NCI-H1930 (cell line): Measurements from ENCODE around the gene PRELID3B.
A peak's percentile ranks its signal among the peaks of the same experiment; 100 is the strongest.
"Not testable (repeated sequence)": the region's sequence is repeated elsewhere in the genome, so short reads cannot be mapped to it uniquely, and the experiment has no call there.

ENCODE experiments used
- DNase-seq, 2 experiments: peaks; one replicate each; lab custom pipeline; 2025; lab: John Stamatoyannopoulos, UW

PRELID3B gene

DNA sequence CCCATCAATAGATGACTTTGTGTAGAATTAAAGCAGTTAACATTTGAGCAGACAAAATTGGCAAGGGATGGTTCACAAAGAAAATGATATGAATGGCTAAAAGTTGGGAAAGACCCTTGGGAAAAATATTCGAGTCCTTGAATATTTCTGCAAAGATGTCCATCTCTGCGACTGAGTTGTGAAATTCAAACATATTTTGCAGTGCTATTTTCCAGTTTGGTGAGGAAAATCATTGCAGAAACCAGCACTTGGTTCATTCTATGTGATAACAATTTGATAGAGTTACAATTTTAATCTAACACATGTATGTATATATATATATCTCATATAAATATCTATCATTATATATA lies 6.1 kb upstream of the PRELID3B start:
- DNase-seq: no peak

DNA sequence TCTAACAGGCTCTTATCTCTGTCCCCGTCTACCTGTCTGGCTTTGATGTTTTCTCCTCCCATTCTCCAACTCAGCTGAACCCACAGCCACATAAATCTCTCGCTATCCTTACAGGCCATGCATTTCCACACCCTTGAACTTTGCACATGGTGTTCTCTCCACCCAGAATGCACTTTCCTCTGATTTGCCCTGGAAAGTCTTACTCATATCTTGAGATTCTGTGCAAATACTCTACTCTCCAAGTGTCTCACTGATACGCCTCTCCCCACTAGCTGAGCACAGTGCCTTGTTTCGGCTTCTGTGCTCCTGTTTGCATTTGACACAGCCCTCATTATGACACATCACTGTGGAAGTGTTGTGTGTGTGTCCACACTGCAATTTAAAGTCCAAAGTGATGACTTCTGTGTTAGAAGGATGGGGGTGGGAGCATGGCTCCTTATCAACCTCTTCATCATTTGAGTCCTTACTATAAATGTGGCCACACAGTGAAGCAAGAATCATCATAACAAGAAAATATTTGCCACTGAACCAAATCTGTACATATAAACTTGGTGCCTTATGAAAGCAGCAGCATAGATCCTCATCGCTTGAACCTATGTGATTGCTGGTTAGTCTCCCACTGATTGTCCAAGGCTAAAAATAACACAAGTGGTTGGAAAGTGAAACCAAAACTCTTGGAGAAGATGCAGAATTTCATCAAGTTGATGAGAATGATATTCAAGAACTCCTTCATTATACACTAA lies 5.5 kb upstream of the PRELID3B start:
- DNase-seq: no peak

DNA sequence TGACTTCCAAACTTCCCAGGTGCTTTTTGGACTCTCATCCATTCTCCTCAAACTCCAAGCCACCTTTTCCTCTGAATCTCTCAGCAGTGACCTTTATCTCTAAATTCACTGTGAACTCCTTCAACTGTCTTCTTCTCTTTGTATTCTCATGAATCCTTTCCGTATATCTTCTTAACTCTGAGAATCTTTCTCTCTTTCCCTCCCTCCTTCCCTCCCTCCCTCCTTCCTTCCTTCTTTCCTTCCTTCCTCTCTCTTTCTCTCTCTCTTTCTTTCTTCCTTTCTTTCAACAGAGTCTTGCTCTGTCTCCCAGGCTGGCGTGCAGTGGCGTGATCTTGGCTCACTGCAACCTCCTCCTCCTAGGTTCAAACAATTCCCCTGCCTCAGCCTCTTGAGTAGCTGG lies 4.3 kb upstream of the PRELID3B start:
- DNase-seq: no peak

DNA sequence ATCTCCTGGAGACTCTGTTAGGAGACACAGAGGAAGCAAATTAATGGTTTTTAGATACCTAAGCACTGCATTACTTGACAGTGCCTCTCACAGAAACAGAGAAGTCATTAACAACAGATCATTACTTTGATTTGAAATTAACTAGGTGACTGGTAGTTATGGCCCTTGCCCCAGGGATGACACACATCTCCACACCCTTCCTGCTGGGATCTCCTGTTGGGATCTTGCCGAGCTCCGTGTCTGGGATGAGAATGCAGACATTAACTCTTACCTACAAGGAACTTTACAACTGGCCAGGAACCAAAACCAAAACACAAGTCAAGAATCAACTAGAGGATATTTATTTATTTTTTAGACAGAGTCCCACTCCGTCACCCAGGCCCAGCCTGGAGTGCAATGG lies 2.2 kb upstream of the PRELID3B start:
- DNase-seq: no peak

DNA sequence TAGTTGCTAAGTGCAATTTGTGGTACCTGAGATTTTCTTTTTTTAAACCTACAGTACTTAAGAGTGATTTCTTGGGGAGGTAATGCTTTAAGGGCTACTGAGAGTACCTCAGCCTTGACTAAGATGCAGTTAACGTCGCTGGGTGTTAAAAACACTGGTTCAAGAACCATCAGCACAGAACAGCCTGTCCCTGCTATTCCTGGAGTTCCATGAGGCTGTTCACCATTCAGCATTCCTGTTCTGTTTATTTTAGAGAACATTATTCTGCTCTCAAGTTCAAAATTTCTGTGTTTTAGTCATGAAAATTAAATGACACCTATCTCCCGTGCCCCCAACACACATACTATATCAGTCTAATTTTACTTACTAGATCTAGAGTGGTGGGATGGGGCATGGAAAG lies 1.7 kb upstream of the PRELID3B start:
- no peak for DNase-seq

DNA sequence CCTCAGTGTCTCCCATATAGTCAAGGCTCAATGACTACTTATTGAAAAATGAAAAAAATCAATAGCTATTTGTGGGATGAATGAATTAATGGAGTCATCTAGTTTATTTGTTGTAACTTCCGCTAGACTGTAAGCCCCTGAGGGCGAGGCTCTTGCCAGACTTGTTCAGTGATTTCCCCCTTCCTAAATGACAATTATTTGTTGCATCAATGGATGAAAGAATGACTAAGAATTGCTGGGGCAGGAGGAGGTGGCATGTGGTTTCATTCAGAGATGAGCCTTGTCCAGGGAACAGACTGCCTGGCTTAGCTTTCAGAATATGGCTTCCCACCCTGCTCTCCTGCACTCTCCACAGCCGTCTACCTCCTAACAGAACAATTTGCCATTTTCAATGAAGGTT lies 1.1 kb upstream of the PRELID3B start:
- no peak for DNase-seq

DNA sequence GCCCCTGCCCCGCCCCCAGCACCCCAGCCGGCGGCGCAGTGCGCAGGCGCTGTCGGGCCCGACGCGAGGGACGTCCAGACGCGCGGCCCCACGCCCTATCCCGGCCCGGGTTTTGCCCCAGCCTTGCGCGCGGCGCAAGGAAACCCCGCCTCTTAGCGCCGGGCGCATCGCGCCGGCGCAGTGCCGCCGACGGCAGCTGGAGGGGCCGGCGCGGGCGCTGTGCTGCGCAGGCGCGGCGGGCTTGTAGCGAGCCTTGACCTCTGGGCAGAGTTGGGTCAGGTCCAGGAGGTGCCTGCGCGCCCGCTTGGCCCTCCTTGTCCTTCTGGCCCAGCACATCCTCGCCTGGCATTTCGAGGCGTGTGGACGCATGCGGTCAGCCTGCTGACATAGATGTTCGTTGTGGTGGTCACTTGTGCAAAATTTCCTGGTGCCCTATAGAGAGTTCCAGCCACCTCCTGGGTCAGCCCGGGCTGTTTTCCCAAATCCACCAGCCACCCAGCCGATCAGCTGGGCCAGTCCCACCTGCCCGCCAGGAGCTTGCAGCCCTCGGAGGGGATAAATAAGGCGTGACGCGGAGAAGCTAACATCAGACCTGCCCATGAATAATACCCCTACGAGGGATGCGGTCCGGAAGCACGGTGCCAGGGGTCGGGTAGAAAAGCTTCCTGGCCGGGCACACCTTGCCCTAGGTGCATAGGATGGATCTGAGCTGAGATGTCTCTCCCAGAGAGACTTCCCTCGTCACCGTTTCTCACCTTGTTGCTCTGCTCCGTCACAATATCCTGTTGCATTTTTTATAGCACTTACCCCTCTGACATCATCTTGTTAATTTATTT lies 428 bp upstream of the PRELID3B start:
- peak; percentile 91 to 97 for DNase-seq

DNA sequence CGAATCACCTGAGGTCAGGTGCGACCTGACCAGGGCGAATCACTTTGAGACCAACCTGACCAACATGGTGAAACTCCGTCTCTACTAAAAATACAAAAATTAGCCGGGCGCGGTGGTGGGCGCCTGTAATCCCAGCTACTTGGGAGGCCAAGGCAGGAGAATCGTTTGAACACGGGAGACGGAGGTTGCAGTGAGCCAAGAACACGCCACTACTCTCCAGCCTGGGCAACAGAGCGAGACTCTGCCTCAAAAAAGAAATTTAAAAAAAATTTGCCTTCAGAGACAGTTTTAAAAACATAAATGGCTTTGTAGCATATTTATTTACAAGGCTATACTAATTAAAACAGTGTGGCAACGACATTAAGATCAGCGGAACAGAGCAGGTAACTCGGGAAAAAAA lies 1.1 kb downstream of the PRELID3B start:
- DNase-seq: not testable (repeated sequence)

DNA sequence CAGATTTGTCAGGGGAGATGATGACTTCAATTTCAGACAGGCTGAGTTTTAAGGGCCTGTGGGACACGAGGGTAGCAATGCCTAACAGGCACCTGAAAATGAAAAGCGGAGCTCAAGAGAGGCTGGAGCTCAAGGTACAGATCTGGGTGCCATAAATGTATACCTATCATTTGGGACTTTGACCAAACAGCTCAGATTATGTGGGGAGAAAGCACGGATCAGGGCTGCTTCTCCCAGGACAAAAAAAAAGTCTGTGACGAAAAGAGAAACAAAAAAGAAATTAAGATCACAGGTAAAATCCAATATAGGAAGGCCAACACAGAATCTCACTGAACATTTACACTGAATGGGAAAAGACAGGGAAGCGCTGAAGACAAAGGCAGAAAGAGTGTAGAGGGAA lies 1.9 kb downstream of the PRELID3B start:
- DNase-seq: no peak

DNA sequence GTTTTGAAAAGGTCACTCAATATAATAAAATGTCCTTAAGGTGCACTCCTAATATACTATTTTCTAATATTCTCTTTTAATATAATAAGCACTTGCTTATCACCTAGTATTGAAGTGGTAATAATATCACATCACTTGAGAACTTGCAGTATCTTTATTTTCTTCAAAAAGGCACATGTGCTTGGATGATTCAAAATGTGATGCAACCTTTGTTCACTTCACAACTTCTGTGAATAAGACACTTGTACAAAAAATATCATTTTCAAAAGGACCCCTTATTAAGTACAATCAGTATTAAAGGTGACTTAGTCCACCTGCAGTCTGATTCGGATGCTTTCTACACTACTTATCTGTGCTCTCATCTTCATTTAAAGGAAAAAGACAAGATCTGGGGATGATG lies 3.4 kb downstream of the PRELID3B start:
- DNase-seq: no peak

DNA sequence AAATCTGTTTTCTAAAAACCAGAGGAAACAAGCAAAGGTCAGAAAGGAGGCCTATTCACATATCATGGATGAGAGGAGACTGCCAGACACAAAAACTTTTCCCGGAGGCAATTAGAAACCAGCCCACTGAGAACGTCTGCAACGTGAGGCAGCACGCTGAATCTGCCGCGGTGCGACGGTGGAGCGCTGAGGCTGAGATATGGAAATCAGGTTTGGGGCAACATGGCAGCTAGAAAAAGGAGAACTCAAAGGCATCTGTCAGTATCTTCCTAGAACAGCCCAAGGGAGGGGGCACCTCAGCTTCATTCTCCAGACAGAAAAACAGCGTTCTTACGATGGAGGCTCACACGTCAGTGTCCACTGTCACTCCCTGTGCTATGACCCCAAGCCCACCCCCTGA lies 5.2 kb downstream of the PRELID3B start:
- DNase-seq: no peak

DNA sequence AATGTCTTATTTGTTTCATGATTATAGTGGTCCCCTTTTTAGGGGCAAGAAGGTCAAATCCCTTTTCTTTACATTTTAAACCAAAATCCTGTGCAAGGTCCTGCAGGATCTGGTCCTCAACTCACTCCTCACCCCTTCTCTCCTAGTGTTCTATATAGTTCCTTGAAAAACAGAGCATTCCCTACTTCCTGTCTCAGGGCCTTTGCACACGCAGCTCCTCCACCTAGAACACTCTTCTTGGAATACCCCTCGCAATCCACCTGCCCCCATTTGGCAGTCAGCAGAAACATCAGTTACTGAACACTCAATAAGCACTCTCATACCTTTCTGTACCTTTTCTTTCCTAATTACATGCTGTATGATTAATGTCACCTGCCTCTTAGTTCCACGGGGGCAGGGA lies 7.2 kb downstream of the PRELID3B start:
- no peak for DNase-seq

DNA sequence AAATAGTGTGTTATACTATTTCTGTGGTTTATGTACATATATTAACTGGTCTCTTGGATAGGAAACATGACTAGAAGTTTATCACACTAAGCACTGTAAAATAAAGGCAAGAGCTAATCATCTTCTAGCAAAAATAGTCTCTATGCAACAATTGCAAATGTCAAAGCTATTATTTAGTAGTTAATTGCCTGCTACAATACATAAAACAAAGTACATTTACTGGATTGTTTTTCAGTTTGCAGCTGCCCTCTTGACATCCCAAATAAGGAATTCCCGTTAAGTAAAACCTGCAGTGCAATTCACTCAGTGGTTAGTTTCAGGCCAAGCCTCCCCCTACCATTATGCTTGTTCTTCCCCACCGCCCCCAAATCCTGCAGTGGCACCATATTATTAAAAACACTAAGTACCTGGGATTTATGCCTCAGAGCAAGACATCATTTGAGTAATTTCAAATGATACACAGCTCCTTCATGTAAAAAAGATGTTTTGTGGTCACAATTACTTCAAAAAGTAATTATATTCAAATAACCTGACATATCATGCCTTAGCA lies 8.9 kb downstream of the PRELID3B start:
- no peak for DNase-seq

DNA sequence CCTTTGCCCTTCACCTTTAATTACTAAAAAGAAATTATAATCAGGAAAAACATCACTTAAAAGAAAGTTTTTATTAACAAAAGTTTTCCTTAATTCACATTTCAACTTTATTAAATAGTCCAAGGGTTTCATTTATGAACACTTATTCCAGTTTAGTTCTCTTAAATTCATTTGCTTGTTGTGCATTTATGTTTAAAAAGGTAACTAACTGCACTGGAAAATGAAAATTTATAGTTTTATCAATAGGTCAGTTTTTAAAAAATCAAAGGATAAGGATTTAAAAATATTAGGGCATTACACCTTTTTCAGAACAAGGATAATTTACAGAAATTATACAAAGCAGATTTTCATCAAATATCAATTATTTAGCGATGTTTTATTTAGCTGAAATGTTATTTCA lies 9.5 kb downstream of the PRELID3B start:
- no peak for DNase-seq

DNA sequence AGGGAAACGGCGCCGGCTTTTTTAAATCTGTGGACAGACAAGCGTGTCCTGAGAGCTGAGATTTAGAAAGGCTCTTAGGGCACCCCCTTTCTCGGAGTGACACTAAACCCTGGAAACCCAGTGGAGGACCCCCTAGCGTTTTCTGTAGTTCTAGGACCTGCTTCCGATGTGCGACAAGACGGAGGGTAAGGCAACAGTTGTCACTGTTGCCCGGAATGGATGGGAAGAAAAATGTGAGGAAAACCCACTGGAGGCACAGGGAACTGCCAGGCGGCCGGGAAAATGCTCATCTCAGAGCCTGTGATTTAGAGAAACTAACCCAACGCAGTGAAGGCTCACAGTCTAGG lies 9.9 kb downstream of the PRELID3B start:
- DNase-seq: peak; percentile 78 to 86

DNA sequence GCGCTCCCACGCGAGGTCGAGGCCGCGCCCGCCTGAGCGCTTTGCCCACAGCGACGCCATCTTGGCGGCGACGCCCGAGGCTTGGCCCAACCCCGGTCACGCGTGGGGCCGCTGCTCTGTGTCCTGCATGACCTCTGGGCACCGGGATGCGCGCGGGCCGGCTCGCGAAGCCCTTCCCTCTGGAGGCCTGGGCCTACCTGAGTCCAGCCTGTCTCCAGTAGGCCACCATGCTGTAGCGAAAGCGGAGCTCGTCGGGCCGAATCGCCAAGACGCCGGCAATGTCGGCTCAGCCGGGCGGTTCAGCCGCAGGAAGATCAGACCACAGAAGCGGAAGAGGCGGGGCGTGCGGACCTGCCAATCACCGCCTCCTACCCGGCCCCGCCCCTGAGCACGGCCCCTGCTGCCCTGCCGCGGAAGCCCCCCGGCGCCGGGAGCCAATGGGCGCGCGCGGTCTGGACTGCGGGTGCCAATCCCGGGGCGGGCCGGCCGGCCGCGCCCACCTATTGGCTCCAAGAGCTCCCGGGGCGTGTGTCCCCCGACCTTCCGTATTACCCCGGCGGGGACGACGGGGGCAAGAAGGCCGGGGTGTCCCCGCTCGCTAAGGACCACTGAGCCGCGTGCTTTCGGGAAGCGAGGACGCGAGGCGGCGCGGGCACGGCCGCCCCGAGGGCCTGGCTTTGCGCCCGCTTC lies 10.4 kb downstream of the PRELID3B start, which contains the start of gene ATP5F1E:
TSS of gene ATP5F1E (minus strand) at position 313 of the 690 bp plus-strand sequence. CDS start at position 229, 84 bp downstream.
- peak; percentile 97 to 98 for DNase-seq

DNA sequence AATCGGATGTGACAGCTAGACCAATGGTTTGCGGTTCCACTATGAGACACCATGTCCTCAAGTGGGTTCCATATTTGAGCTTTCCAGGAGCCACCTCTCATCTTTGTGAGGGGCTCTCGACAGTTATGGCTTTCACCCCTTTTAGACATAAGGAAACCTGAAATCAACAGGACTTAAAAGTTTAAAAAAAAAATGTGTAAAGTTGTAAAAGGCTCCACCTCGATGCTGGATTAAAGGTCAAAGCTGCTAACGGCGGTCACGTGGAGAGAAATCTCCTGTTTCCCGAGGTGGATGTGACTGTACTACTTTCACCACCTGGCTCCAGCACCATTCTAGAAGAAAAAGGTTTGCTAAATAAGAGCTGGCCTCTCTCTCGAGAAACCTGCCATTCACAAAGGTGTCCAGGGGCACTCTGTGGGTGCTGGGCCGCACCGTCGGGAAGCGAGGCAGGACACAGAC lies 11.0 kb downstream of the PRELID3B start:
- DNase-seq: no peak

DNA sequence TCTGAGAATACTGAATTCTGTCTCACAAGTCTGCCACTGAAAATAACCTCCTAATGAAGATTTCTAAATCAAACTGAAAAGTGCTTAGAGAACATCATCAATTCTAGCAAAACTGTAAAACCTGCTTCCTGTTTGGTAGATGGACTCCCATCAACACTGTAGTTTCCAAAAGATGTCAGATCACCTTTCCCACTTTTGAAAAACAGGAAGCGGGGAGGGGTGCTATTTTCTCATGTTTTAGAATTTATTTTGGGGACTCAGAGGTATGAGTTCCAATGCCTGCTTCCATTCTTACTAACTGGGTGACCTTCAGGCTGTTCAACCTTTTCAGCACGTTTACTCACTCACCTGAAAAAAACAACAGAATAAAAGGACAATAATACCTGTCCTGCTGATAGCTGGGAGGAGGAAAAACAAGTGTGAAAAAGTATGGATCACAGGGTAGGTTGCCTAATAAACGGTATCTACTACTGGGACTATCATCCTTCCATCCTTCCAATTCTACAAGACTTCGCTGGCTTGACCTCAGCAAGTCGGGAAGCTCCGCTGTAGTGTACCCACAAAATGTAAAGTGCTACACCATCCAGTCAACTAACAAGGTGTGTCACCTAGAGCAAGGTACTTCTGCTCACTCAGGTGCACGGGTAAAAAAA lies 11.5 kb downstream of the PRELID3B start:
- no peak for DNase-seq

DNA sequence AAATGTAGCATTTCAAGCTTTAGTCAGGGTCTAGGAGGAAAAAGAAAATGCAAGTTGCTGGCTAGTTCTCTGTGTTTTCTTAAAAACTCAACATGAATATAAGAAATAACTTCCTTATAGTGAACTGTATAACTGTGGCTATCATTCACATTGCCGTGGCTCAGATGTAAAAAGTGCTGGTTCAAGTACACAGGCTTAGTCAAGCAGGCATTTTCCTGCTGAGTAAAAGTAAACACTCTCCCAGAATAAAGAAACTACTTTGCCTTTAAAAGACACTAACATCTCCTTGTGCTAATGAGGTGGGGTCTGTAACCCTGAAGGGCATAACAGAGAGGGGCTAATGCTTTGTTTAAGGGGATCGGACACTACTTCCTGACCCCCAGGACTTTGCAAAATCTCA lies 13.8 kb downstream of the PRELID3B start:
- DNase-seq: no peak

DNA sequence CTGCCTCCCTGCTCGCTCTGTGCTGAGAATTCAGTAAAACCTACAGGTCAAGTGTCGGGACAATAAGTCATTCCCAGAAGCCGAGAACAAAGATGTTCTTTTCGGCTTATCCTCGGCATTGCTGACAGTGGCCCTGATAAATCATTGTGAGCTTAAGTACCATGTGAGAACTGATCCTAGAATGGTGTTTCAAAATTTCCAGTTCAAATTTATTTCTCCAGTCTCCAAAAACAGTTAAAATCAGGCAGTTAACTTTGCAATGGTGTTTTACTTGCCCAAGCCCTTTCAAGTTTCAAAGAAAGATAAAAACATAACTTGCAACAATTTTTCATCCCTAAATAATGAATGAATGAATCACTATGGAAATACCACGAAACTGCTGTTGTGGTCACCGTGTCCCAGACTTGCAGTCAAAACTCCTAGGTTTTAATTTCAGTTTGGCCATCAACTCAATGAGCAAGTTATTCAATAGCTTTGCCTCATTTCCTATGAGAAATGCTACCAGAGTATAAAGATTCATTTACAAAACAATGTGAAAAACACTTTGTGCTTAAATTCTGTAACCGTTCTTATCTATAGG lies 14.8 kb downstream of the PRELID3B start:
- no peak for DNase-seq

DNA sequence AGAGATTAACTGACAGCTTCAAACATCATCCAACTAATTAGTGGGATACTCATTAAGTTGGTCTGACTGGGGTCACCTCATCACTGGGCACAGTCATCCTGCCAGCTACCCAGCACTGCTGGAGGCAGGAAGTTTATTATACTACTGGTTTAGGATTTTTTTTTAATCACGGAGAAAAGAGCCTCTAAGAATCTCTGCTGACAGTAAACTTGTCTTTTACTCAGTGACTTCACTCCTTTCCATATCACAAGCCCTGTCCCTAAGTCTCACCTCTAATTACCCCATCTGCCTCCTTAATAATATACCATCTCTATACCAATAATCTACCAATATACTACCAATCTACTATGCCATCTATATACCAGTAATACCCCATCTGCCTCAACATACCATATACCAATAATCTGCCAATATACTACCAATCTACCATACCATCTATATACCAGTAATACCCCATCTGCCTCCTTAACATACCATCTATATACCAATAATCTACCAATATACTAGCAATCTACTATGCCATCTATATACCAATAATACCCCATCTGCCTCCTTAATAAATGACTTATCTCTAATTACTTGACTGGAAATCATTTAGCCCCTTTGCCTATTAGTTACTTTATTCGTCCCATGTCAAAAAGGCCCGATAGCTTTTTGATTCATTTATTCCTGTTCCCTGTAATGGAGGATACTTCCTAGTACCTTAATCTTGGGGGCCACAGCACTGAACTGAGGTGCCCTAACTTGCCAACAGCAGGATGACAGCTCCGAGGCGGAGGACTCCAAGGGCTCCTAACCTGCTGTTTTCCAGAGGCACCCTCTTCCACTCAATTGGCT lies 15.5 kb downstream of the PRELID3B start:
- DNase-seq: no peak
